GM21360 (cell line): Measurements from ENCODE around the gene SH2D3A.
"Not testable (repeated sequence)": the region's sequence is repeated elsewhere in the genome, so short reads cannot be mapped to it uniquely, and the experiment has no call there.

Source experiments
- ATAC-seq: cut with Tn5 transposase; IDR thresholded peaks from one replicate; pipeline ENCODE4 v1.9.1; 2021; ENCODE audit warnings: mild to moderate bottlenecking, moderate library complexity; ENCODE audit not compliant: unreplicated experiment

Gene SH2D3A

DNA sequence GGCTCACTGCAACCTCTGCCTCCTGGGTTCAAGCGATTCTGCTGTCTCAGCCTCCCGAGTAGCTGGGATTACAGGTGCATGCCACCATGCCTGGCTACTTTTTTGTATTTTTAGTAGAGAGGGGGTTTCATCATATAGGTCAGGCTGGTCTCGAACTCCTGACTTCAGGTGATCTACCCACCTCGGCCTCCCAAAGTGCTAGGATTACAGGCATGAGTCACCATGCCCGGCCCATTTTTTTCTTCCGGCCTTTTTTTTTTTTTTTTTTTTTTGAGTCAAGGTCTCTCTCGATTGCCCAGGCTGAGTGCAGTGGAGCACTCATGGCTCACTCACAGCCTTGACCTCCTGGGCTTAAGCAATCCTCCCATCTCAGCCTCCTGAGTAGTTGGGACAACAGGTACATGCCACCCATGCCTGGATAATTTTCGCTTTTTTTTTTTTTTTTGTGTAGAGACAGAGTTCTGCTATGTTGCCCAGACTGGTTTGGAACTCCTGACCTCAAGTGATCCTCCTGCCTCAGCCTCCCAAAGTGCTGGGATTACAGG, 4.9 kb downstream of the SH2D3A start:
- ATAC-seq = not testable (repeated sequence)

DNA sequence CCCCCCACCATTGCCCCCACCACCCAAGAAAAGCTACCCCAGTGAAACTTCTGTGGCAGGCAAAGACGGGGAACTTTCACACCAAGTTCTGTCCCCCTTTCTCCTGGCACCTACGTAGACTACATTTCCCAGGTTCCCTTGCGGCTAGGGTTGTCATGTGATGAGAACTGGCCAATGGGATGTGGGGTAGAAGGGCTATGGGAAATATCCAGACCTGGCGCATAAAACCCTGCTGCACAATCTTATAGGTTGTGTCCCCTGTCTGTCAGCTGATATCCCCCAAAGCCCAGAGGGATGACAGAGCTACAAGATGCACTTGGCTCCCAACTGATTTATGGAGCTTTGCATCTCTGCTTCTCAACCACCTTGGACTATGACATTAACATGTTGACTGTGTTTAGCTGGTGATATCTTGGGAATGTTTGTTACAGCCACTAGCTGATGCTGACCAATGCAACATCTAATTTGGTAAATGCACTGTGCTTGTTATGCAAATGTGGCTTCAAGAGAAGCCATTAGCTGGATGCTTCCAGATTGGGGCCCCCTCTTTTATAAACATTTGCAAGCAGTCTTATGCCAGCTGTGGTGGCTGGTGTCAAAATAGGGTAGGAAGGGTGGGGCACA, 6.1 kb downstream of the SH2D3A start:
- ATAC-seq = no peak

DNA sequence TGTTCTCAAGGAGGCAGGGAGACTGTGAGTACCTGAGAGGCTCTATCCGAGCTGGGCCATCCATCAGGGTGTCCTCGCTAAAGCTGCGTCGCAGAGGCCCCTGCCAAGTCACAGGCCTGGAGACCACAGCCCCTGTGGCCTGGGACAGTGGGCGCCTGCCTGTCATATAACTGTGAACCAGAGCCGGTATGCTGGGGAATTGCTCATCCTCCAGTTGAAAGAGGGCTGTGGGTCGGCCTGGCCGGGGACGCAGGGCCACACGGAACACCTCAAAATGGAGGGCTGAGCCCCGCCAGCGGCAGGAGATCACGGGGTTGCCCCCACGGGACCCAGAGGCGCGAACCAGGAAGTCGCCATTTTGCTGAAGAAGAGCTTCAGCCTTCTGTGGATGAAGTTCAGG, 6.6 kb downstream of the SH2D3A start:
- ATAC-seq = no peak

DNA sequence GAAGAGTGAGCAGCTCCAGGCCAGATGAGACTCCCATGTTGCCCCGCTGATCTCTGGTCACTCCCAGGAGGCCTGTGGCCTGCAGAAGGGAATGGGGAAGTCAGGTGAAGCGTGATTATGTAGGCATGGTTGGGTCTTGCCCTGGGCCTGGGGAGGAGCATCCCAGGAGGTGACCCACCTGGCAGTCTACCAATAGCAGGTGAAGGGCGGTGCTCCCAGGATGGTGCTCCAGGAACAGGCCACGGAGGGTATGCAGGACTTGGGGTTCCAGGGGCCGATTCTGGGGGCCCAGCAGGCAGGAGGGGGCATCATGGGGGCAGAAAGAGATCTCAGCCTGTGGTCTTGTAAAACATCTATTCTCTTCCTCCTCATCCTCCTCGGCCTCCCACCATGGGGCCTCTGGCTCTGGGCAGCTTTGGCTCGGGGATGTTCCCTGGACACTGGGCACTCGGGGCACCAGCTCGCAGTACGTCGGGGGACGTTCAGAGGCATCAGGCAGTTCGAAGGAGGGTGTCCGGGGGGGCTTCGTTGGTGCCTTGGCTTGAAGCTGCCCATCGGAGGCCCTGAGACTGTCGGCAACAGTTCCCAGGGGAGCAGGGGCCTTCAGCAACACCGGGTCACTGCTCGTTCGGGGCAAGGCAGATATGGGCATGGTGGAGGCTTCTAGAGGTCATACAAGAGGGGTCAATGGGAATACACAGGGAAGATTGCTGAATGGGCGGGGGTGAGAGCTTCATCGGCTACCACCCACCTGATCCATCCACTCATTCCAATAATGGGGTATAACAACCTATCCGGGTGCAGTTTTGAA, 12.4 kb downstream of the SH2D3A start:
- no peak for ATAC-seq

DNA sequence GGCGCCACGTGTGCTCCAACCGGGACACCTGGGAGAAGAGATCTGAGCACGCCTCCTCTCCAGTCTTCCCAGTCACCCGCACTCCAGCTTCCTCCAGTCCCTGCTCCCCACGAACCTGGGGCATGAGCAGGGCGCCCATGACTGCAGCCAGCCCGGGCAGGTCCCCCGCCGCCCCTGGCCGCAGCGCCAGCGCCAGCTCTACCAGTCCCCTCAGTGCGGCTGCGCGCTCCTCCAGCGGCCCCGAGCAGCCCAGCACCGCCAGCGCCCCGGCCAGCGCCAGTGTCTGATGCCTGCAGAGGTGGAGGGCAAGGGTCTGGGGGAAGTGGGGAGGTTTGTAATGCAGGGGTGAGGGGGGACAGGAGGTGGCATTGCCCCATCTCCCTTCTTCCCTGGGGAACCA, 13.1 kb downstream of the SH2D3A start:
- ATAC-seq = no peak

DNA sequence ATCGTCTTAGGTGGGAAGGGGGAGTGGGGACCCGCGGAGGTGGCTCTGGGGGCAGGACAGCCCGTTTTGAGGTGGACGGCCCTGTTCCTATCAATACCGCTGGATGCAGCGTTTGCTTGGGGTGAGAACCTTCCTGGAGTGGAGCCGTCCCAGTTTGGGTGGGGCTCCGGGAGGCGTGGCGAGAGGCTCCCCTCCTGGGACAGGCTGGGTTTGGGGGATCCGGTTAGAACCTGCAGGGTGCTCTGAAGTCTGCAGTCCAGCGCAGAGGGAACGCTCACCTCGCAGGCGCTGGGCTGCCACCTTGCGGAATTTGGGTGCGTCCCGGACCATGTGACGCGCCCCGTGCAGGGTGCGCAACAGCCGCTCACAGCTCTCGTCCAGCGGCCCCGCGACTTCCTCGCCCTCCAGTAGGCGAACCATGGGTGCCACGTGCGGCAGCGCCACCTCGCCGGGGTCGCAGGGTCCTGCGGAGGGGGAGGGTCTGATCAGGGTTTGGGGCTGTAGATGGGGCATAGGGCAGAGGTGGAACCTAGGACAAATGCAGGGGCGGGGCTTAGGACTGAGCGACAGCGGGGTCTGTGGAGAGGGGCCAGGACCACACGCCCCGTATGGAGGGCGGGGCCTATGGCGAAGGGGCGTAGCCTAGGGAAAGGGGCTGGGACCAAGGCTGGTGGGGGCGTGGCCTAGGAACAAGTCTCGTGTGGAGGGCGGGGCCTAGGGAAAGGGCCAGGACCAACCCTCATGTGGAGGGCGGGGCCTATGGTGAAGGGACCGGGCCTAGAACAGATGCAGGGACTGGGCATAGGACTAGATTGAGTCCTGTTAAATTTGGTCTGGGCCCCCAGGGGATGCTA, 13.8 kb downstream of the SH2D3A start:
- peak; percentile 79 for ATAC-seq

DNA sequence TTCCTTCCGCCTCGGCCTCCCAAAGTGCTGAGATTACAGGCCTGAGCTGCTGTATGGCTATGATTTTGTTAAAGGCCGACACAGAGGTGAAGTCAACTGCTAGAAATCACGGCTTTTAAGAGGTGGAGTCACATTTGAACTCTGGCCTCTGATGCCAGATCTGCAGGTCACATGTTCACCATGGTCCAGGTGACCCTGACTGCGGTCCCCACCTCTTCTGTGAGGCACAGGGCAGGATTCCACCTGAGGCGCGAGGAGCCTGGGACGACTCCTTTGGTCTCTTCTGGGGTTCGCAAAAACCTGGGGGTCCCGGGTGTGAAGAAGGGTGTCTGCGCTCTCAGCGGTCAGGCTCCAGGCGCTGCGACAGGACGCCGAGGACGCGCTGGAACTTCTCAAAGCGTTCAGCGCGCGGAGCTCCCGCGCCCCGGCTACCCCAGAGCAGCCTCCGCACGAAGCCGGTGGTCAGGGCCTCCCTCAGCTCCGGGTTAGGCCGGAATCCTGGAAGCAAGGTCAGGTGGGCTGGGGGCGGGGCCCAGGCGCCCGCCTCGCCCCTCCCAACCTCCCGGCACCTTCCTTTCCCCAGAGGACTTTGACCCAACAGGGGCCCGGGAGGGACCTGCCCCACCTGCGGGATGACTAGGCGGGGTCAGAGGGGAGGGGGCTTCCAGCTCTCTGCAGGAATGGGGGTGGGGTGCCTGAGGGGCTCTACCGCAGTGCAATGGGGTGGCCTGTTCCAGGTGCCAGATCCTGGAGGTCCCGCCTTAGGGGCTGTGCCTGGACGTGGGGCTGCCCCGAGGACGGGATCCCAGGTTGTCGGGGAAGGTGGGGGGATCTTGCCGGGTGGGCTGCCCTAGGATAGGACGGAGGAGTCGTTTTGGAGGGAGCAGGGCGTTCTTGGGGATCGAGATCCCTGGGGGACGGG, 14.7 kb downstream of the SH2D3A start:
- ATAC-seq = no peak

DNA sequence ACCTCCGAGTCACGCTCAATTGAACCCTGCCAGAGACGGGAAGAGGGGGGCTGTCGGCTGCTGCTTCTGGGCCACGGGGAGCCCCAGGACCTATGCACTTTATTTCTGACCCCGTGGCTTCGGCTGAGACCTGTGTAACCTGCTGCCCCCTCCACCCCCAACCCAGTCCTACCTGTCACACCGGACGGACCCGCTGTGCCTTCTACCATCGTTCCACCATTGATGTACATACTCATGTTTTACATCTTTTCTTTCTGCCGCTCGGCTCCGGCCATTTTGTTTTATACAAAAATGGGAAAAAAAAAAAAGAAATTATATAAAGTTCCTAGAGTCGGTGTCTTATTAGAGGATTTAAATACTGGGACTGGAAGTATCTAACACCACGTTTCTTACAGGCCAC, 16.0 kb downstream of the SH2D3A start:
- no peak for ATAC-seq

DNA sequence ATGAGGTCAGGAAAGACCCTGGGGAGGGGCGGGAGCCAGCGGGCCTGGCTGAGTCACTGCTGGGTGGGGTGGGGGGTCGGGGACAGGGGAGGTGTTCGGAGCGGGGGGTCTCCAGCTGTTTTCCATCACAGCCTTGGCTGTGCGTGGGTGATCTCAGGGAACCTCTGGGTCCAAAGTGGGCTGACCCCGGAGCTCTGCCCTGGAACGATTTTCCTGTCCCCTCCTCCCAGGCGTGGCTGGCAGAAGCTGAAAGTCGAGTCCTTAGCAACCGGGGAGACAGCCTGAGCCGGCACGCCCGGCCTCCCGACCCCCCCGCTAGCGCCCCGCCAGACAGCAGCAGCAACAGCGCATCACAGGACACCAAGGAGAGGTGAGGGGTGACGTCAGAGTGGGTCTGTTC, 17.2 kb downstream of the SH2D3A start:
- ATAC-seq = no peak

DNA sequence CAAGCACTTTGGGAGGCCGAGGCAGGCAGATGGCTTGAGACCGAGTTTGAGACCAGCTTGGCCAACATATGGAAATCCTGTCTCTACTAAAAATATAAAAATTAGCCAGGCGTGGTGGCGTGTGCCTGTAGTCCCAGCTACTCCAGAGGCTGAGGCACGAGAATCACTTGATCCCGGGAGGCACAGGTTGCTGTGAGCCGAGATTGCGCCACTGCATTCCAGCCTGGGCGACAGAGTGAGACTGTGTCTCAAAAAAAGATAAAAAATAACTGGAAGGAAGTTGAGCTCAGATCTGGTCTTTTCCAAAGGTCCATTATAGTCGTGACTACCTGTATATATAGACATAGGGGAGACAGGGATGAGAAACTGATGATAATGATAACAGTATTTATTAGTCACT, 18.7 kb downstream of the SH2D3A start:
- not testable (repeated sequence) for ATAC-seq

DNA sequence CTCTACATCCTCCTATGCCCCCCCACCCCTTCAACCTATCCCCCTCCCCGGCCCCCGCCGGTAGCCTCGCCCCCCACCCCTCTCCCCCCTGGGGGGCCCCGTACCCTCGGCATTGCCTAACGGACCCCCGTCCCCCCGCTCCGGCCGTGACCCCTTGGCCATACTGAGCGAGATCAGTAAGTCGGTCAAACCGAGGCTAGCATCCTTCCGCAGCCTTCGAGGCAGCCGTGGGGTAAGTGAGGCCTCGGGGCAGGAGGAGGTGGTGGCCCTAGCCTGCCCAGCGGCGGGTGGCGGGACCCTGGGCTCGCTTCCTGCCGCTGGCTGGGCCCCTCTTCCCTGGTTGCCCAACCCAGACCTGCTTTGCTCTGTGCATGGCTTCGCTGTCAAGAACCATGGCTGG, 21.3 kb downstream of the SH2D3A start:
- no peak for ATAC-seq

DNA sequence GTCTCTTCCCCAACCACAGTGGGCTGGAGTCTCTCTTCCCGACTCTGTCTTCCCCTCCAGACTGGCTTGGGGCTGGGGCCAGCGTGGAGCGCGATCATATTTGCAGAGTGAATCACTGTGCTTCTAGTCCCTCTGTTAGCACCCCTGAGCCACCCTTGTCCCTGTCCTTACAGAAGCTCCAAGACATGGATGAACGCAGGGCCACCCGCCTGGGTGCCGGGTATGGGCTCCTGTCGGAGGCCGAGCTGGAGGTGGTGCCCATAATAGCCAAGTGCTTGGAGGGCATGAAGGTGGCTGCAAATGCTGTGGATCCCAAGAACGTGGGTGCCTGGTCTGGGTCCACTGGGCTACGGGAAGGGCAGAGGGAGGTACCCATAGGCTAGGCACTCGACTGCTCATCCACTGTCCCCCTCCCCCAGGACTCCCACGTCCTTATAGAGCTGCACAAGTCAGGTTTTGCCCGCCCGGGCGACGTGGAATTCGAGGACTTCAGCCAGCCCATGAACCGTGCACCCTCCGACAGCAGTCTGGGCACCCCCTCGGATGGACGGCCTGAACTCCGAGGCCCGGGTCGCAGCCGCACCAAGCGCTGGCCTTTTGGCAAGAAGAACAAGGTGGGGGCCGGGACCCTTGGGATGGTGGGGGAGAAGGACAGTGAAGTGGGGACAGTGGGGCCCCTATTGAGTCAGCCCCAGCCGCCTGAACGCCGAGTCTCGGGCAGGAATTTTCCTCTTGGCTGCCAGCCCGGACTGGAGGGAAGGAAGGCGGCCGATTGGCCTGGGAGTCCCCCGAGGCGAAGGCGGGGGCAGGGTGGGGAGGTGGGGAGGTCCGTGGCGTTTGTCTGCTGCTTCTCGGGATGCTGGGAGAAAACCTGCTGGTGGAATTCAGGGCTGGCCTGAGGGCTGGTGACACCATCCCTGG, 22.6 kb downstream of the SH2D3A start:
- no peak for ATAC-seq

DNA sequence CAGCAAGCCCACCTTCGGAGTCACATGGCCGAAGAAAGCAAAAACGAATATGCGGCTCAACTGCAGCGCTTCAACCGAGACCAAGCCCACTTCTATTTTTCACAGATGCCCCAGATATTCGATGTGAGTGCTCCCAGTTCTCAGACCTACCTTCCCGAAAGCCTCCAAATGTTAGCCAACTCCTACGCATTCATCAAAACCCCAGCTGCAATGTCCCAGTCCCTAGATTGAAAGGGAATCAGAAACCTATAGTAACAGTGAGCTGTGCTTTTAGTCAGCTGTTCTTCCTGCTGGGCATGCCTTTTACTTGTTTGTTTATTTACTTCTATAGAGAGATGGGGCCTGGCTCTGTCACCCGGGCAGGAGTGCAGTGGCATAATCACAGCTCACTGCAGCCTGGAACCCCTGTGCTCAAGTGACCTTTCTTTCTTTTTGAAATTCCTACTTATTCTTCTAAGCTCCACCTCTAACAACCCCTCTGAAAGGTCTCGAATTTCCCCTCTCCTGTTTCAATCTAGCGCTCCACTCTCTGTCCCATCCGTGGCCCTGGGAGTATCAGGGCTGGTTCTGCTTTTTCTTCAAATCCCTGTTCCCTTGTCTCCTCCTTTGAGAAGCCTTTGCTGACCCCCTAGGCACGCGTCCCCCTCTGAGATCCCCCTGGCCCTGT, 23.4 kb downstream of the SH2D3A start:
- ATAC-seq = no peak

DNA sequence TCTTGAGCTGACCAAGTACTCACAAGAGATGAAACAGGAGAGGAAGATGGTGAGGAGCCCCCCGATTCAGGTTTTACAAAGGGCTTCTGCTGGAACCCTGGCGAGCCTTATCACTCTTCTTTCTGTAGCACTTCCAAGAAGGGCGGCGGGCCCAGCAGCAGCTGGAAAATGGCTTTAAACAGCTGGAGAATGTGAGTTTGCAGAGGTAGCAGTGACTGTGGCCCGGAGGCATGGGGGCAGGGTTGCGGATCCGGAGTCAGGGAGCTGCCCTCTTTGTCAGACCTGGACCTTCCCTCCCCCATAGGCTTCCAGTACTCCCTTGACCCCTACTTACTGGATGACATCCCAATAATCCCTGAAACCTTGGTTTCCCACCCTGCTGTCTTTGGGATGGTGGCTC, 24.2 kb downstream of the SH2D3A start:
- ATAC-seq = no peak

DNA sequence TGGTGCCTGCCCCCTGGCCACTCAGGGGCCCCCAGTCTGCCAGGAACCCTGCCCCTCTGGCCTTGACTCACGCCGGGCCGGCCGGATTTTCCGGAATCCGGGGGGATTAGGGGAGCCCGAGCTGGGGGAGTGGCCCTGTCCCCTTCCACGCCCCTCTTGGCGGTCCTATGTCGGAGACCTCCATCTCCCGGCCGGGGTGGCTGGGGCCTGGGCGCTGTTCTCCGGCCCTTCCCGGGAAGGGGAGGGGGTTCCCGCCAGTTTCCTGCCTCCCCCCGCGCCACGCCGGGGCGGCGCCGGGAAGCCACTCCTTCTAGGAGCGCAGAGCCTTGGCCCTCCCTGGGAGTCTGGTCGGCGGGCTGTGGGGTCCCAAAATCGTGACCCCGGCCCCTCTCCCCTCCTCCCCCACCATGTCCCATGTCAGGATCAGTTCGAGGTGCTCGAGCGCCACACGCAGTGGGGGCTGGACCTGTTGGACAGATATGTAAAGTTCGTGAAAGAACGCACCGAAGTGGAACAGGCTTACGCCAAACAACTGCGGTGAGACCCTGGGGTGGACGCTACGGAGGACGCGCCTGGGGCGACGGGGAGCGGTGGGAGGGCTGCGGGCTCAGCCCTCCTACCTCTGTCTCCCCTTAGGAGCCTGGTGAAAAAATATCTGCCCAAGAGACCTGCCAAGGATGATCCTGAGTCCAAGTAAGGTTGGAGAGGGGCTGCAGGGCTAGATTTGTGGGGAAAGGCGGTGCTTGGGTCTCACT, 26.5 kb downstream of the SH2D3A start:
- no peak for ATAC-seq

DNA sequence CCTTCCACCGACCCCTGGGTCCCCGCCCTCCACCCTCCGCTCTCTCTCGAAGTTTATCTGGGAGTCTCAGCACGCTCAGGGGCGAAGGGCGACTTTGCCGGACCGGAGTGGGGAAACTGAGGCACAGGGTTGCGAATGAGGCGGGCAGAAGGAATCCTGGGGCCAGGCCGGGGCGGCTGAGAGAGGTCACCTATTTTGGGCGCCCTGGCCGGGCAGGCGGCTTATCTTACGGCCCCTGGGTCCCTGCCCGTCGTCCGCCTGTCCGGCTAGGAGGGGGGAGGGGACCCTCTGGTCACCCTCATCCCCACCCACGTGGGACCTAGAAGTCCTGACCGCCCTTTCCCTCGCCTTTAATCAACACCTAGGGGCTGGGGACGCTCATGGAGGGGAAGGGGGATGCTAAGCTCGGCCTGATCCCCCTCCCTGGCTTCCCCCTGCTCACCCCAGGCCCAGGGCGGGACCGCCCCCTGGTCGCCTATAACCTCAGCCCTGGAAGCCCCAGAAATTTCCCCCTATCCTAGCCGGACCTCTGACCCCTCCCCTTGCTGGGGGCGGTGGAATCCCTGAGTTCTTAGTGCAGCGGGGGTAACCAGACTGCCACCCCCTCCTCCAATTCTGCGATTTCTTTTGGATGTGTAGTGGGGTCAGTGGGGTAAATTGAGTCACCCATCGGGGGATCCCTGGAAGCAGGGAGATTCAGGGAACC, 27.2 kb downstream of the SH2D3A start:
- ATAC-seq = no peak

DNA sequence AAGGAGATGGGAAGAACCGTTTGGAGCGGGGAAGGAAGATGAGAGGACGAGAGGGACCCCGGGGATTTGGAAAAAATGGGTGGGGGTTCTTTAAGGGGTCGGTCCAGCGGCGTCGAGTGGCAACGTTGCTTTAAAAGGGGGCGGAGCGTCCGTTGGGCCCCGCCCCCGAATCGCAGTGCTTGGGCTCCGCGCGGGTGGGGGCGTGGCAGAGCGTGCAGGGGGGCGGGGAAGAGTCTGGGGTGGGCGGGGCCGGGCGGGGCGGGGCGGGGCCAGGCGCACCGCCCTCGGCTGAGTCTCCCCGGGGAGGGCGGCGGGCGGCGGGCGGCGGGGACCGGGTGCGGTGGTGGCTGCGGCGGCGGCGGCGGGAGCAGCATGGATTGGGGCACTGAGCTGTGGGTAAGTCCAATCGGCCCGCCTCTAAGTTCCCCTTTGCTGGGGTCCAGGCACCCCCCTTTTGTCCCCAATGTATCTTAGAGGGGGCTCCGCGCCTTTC, 27.8 kb downstream of the SH2D3A start, which contains the start of gene TRIP10:
TSS of gene TRIP10 (plus strand) at position 291 of the 493 bp plus-strand sequence. CDS start at position 373, 82 bp downstream.
- no peak for ATAC-seq
